DMS53 treated with DMSO at 0.1 percent for 48 hours (cell line): Measurements from ENCODE around the gene GBF1.

ENCODE experiments used
- DNase-seq: peaks from one replicate; lab custom pipeline; 2025; ENCODE audit not compliant: unreplicated experiment; lab: John Stamatoyannopoulos, UW

Gene GBF1

DNA sequence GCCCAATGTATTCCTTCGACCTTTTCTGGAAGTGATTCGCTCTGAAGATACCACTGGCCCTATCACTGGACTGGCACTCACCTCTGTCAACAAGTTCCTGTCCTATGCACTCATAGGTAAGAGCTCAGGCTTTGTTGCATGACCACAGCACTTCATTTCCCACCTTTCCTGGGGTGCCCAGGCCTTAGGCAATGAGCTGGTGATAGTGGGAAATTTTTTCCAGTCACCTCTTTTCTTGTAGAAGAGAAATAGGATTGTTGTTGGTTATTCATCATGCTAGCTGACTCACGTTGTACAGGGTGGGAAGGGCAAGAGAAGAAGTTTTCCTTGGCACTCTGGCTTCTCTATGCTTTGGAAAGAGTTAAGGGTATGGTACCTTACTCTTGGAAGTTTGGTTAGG, 98.7 kb downstream of the GBF1 start:
- DNase-seq: no peak

DNA sequence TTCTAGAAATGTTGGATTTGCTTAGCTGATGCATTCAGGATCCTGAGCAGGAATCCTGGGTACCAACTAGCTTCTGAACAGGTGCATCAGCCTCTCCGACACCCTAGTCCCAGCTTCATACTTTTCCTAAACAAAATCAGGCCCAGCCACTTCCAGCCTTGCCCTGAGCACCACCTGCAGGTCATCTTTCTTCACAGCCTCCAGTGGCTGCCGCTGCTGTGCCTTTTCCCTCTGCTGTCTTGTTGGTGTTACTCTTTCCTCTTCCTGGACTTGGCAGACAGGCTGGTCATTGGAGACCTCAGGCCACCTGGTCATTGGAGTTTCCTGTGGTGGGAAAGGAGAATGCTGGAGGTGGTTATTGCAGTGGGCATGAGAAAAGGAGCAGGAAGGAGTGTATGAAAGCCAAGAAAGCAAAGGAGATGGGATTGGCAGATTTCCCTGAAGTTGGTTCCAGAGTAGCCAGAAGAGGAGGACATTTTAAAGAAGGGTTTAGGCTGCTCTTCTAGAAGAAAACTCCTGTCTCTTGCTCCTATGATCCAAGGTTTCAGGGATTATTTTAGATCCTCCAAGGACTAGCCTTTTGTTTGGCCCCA, 102.0 kb downstream of the GBF1 start:
- DNase-seq: peak; percentile 31

DNA sequence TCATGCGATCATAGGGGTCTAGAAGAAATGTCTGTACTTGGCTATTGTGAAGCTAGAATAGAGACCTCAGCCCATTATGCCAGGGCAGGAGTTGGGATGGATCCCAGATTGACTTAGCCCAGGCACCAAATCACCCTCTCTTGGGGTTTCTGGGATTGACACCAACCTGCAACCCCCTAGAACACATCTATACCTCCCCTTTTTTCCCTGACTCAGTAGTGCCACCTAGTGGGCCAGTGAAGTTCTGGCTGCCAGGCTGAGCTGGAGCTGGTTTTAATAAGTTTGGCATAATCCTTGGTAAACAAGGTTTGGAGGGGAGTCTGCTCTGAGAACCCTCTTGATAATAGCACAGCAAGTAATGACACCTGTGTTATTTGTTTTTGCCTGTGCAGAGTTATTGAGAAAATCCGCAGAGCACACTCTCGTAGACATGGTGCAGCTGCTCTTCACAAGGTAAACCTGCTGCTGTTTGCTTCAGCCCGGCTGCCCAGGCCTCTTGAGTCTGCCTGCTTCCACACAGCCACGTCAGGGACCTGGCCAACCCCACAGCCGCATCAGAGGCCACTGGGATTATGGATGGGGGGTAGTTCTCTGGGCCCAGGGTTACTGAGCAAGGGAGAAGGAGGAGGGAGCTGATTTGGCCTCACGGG, 106.9 kb downstream of the GBF1 start:
- peak; percentile 93 for DNase-seq

DNA sequence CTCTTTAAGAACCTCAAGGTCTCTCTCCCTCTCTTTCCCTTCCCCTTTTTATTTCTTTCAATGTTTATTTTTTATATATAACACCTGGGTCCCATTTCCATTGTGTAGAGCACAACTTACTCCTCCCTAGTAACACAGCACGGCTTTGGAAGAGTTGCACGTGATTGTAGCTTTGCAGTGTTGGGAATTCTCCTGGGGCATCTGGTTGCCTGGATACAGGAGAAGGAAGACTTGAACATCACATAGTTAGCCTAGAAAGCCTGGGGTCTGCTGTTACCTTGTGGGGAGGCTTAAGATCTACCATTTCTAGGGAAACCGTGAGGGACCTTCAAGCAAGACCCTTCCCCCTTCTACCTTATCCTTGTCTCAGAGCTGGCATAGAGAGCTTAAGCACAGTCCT, 109.1 kb downstream of the GBF1 start:
- DNase-seq: no peak

DNA sequence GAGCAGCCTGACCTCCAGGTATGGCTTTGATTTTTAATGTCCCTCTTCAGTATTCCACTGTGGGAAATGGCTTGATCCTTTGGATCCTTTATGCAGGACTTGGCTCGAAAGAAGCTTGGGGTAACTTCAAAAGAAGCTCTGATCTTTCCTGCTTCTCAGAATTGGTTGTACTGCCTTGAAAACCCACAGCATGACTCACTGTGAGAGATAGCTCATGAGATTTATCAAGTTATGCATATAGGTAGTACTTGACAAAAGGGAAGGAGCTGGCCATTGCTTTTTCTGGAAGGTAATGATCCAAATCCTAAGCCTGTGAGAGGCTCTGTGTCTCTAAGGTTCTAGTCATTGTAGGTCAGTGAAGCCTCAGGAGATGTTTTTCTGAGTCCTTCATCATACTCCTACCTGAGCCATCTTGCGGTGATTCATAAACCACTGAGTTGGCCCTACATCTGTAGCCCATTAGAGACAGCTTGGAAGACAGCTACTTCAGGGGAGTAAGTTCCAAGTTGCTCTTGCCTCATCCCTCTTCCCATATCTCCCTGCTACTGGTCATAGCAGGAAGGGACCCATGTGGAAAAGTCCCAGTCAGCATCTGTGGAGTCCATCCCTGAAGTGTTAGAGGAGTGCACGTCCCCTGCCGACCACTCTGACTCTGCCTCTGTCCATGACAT, 113.5 kb downstream of the GBF1 start:
- no peak for DNase-seq

DNA sequence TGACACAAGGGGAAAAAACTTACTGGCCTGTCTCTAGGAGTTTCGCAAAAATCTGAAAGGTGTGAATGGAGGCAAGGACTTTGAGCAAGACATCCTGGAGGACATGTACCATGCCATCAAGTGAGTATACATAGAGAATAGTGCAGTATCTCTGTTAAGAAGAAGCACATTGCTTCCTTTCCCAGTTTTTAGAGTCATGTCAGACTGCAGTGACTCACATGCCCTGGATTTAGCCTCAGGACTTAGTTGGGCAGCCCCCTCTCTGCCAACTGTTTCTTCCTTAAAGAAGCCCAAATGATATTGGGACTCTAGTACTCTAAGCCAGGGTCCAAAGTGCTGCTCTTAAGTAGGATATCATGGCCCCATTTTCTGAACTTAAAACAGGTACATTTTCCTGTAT, 122.1 kb downstream of the GBF1 start:
- no peak for DNase-seq

DNA sequence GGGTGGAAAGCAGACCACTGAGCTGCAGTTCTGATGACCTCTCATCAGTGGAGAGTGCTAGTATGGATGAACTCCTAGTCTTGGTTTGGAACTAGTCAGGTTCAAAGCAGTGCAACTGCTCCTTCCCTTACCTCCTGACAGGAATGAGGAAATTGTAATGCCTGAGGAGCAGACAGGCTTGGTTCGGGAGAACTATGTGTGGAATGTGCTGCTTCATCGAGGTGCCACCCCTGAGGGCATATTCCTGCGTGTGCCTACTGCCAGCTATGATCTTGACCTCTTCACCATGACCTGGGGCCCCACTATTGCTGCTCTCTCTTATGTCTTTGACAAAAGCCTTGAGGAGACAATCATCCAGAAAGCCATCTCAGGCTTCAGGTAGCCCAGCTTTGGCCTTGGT, 122.7 kb downstream of the GBF1 start:
- no peak for DNase-seq

DNA sequence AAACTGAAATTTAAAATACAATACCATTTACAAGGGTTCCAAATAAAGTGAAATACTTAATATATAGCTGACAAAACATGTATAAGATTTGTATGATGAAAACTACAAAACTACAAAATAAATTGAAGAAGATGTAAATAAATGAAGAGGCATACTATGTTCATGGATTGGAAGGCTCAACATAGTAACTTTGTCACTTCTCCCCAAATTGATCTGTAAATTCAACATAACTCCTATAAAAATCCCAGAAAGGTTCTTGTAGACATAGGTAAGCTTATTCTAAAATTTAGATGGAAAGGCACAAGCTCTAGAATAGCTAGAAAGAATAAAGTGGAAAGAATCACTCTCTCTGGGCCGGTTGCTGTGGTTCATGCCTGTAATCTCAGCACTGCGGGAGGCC, 126.0 kb downstream of the GBF1 start:
- no peak for DNase-seq

DNA sequence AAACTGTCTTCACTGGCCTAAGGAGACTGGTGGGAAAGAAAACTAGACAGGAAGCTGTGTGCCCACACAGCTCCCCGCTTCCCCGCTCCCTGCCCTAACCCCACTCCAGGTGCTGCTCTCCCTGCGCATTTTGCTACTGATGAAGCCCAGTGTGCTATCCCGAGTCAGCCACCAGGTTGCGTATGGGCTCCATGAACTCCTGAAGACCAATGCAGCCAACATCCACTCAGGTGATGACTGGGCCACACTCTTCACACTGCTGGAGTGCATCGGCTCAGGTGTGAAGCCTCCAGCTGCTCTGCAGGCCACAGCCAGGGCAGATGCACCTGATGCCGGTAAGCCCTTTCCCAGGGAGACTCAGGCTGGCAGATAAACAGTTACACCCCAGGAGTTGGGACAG, 129.9 kb downstream of the GBF1 start:
- no peak for DNase-seq

DNA sequence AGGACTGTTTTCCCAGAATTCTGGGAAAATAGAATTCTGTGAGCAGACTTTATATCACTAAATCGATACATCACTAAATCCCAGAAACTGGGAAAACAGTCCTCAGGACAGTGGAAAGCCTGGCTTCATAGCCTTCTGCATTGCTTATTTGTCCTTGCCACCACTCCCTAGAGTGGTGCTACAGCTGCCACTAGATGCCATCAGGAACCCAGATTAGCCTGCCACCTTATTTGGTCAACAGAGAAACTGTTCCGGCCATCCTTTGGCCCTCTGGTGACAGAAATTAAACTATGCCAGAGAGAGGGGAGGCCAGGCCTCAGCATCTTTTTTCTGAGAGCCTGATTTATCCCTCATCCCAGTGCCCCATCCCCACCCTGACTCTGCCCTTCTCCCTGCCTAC, 130.5 kb downstream of the GBF1 start:
- DNase-seq: no peak

DNA sequence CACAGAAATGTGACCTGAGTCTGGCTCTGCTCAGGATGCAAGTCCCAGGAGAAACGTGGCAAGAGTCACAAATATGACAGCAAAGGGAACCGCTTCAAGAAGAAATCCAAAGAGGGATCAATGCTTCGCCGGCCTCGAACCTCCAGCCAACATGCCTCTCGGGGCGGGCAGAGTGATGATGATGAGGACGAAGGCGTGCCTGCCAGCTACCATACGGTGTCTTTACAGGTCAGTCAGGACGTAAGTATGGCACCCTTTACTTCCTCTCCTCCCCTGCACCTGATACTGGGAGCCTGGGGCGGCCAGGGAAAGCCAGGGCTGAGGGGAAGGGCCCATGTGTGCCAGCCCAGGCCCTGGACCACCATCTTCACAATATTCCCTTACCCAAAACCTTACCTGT, 131.6 kb downstream of the GBF1 start:
- DNase-seq: no peak

DNA sequence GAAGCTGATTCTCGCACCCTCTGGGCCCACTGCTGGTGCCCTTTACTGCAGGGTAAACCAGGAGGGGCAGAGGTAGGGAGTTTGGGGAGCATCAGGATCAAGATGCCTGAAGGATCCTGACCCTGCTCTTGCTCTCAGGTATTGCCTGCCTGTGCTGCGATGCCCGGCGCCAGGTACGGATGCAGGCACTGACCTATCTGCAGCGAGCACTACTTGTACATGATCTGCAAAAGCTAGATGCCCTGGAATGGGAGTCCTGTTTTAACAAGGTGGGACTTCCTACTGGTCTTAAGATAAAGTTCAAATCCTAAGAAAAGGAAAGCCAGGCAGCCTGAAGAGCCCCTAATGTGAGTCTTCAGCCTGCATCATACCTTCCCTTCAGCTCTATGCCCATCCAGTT, 134.1 kb downstream of the GBF1 start:
- DNase-seq: no peak

DNA sequence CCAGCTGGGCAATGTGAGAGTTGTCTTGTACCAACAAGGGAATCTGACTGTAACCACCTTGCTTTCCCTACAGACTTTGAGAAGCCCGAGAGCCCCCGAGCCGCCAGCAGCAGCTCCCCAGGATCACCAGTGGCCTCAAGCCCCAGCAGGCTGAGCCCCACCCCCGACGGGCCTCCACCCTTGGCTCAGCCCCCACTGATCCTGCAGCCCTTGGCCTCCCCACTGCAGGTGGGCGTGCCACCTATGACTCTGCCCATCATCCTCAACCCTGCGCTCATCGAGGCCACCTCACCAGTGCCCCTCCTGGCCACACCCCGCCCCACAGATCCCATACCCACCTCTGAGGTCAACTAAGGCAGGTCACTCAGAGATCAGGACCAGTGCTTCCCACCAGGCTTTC, 136.7 kb downstream of the GBF1 start:
- no peak for DNase-seq

DNA sequence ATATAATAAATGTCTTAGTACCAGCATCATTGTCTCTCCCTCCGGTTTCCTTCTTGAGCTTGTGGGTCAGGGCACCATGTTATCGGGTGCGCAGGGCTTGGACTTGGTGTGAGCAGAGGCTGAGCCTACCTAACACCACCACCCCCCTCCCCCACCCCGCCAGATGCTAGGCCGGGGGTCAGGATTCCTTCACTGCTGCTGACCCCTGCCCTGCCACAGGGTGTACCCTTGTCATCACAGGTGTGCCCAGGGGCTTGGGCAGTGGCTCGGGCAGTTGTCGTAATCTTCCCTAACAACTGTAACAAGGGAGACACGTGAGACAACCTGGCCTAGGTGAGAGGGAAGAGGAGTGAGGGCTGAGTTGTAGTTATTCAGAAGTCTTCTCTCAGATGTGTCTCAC, 137.5 kb downstream of the GBF1 start:
- DNase-seq: no peak

DNA sequence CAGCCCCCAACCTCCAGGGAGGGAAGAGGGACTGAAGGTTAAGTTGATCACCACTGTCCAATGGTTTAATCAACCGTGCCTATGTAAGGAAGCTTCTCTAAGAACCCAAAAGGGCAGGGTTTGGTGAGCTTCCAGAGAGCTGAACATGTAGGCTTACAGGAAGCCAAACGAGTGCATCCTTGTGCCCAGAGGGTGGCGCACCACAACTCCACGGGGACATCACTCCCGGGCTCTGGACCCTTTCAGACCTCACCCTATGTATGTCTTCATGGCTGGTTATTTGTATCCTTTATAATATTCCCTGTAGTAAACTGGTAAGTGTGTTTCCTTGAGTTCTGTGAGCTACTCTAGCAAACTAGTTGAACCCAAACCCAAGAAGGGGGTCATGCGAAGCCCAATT, 138.7 kb downstream of the GBF1 start:
- DNase-seq: no peak

DNA sequence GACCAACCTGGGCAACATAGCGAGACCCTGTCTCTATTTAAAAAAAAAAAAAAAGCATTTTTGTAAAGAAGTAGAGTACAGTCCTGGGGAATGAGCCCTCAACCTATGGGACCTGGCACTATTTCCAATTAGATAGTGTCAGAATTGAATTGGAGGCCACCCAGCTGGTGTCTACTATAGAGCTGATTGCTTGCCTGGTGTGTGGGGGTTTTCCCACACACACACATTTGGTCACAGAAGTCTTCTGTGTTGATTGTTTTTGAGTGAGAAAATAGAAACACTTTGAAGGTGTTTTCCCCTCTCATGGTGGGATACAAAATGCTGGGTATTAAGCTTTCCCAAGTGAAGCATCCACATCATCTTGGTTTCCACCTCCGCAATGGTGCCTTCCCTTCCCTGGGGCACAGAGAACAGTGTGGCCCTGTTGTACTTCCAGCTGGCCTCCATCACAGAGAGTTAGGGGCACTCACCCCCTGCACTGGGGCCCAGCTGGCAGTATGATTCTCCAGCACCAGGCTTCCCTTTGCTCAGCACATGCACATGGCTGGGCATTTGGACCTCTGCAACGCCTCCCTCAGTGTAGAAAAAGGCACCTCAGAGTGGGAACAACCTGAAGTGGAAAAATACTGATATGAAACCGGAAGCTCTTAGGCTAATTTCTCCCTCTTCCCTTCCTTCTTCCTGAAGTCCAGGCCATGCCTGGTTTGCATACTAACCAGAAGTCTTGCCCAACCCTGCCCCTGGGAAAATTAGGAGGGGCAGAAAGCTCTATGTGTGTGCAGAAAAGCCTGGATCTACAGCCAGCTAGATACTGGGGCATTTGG, 139.5 kb downstream of the GBF1 start:
- DNase-seq: no peak

DNA sequence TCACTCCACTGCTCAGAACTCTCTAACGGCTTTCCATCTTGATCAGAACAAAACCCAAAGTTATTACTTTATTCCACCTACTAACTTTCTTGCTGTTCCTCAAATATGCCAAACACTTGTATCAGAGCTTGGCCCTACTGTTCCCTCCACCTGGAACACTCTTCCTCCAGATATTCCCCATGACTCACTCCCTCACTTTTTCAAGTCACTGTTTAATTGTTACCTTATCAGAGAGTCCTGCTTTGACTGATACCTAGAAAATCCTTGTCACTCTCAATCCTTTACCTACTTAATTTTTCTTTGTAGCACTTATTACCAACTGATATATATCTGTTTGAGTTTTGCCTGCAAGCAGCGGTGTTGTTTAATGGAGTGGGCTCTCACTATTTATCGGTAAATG, 144.6 kb downstream of the GBF1 start:
- DNase-seq: no peak

DNA sequence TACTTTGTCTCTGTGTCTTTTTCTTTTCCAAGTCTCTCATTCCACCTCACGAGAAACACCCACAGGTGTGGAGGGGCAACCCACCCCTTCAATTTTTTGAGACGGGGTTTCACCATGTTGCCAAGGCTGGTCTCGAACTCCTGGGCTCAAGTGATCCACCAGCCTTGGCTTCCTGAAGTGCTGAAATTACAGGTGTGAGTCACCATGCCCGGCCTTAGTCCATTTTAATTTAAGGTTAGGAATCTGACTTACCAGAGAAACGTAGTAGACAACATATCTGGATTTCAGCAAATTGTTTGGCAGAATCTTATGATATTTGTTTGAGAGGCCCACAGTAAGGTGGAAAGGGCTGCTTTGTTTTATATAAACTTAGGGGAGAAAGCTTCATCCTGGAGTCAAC, 147.0 kb downstream of the GBF1 start:
- no peak for DNase-seq

DNA sequence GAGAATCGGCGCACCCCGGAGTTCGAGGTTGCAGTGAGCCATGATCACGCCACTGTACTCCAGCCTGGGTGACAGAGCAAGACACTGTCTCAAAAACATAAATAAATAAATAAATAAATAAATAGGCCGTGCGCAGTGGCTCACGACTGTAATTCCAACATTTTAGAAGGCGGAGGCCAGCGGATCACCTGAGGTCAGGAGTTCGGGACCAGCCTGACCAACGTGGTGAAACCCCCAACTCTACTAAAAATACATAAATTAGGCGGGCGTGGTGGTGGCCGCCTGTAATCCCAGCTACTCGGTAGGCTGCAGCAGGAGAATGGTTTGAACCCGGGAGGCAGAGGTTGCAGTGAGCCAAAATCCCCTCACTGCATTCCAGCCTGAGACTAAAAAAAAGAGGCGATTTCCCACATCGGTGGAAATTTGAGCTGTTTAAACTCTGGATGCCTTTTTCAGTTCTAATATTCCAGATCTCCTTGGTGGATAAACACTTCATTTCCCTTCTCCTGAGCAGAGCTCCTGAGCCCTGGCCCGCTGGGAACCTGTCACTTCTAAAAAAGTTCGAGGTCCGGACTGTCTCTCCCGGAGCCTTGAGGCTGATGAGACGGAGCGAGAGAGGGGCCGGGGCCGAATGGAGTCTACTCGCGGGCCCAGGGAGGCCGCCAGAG, 148.2 kb downstream of the GBF1 start:
- DNase-seq: no peak

DNA sequence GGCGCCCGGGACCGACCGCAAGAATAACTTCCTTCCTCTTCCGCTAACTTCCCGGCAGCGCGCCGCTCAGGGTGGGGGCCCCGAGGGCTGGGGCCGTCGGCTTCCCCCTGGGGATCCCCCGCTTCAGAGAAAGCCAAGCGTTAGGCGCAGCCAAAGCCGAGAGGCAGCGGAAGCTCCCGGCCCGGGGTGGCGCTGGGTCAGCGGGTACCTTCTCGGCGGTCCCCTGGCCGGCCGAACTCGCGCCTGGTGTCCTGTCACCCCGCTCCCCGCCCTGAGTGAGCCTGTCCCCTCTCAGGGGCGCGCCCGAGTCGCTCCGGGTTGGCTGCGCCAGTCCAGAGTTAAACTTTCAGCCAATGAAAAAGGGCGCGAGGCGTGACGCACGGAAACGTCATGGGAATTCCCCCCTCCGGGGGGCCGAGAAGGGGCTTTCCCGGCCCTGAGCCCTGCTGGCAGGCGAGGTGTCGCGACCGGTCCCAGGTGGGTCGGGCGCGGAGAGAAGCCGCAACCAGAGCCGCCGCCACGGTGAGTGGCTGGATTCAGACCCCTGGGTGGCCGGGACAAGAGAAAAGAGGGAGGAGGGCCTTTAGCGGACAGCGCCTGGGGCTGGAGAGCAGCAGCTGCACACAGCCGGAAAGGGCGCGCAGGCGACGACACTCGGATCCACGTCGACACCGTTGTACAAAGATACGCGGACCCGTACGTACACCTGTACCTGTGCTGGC, 148.9 kb downstream of the GBF1 start:
- DNase-seq: peak; percentile 85
